GM10266 (cell line): Measurements from ENCODE around the gene TRHDE.

ENCODE experiments used
- DNase-seq: peaks from one replicate; pipeline ENCODE4 v3.0.0; 2012; ENCODE audit errors: extremely low spot score
- TF ChIP-seq, protein P1 (sequence below): IDR thresholded peaks from 2 replicates; pipeline ENCODE4 v1.5.1; 2012; ENCODE audit warnings: mild to moderate bottlenecking, low read depth; ENCODE audit not compliant: control insufficient read depth, insufficient read depth; ENCODE audit errors: missing control alignments

TRHDE gene

GRCh38 chr12:72535212-72535990 lies 263.2 kb downstream of the TRHDE start:
- DNase-seq, result no peak
- TF ChIP-seq, protein P1, sequence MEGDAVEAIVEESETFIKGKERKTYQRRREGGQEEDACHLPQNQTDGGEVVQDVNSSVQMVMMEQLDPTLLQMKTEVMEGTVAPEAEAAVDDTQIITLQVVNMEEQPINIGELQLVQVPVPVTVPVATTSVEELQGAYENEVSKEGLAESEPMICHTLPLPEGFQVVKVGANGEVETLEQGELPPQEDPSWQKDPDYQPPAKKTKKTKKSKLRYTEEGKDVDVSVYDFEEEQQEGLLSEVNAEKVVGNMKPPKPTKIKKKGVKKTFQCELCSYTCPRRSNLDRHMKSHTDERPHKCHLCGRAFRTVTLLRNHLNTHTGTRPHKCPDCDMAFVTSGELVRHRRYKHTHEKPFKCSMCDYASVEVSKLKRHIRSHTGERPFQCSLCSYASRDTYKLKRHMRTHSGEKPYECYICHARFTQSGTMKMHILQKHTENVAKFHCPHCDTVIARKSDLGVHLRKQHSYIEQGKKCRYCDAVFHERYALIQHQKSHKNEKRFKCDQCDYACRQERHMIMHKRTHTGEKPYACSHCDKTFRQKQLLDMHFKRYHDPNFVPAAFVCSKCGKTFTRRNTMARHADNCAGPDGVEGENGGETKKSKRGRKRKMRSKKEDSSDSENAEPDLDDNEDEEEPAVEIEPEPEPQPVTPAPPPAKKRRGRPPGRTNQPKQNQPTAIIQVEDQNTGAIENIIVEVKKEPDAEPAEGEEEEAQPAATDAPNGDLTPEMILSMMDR, result no peak

DNA sequence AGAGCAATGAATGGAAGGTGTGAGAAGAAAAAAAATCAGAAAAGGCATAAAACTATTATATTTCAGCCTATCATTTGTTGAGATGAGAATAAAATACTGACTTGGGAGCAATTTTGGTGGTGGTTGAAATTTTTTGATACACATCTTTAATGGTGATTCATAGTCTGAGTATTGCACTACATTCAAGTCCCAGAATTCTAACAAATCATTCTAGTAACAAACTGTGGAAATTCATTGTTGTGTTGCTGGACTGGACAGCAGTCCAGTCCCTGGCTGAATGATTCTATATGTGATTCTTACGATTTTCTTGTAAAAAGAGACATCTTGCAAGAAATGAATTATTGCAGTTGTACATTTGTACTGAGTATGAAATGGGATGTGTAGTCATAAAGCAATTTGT lies 268.6 kb downstream of the TRHDE start:
- DNase-seq, result no peak
- TF ChIP-seq, protein P1, result no peak

DNA sequence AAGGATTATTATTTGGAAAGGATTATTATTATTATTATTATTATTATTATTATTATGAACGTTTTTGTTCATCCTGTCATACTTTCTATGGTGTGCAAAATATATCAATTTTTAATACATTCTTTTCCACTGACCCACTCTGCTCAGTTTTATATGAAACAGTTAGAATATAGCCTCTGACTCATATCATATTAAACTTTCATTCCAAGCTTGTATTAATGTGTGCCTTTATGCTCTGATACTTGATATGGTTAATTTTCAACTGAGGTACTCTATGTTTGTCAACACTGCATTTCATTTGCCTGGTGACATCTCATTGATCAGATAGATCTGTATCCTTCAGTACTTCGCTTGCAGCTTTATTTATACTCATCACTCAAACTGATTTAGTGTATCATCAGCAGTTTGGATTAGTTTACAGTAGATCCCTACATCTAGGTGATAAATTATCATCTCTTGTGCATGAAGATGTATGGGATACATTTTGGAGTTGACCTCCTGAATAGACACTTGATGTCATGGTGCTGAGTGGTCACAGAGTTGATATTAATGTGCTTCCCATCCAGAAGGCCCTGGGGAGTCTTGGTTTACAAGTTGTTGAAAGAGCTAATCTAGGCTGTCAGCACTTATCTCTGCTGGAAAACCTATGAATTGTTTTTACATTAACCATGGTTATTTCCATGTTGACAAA lies 271.8 kb downstream of the TRHDE start:
- TF ChIP-seq, protein P1, result no peak
- no peak for DNase-seq

DNA sequence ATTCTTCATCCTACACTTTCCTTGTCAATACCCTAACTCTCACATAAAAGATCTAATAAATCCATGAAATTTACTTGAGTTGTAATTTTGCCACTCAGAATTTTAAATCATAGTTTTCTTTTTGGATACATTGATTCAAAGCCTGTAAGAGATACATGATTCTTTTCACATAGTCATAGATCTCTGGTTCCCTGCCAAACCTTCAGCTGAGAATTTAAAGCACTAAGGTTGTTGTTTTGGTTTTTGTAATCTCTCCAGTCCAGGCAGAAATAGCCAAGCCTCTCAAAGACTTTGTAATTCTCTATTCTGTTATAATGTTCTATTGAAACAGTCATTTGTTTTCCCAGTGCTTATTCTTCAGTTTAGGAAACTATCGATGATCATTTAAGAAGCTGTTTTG lies 273.9 kb downstream of the TRHDE start:
- TF ChIP-seq, protein P1, result no peak
- no peak for DNase-seq

- DNase-seq, result no peak
- TF ChIP-seq, protein P1, result no peak
Observed at GRCh38 chr12:72547573-72547972, 275.4 kb downstream of the TRHDE start.

DNA sequence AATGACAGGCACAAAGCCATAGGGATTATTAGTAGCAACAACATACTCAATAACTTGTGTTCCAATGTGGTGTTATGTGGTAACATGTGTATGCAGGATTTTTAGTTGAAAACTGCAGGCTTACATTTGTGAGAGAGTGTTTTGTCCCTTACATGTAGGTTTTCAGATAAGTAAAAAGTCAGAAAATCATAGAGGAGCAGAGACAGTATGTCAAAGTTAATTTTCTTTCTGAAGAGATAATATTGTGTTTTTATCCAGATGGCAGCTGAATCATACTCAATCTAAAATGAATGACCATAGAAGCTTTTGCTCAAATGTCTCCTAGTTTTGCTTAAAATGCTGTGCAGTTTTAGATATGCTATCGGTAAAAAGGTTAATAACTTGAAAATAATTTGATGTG lies 277.0 kb downstream of the TRHDE start:
- TF ChIP-seq, protein P1, result no peak
- DNase-seq, result no peak
